Stimulated activated memory B cell treated with anti-CD40 and anti-IgM and Interleukin-4, amounts not matched to agents 10 μg/mL and 1 μg/mL and 100 μg/mL, for 72 hours (primary cell): ENCODE results near the gene RBM27.
A peak's percentile ranks its signal among the peaks of the same experiment; 100 is the strongest.
"Not testable (repeated sequence)": the region's sequence is repeated elsewhere in the genome, so short reads cannot be mapped to it uniquely, and the experiment has no call there.

Experiments
- ATAC-seq: fragments of 150-1000 bp; cut with Tn5 transposase; 2 replicates; pipeline ENCODE4 v1.10.0; 2021
- H3K27ac Mint-ChIP-seq: one replicate; pipeline ENCODE4 v1.8.0; 2022; ENCODE audit warnings: mild to moderate bottlenecking, mixed read lengths
- H3K27me3 Mint-ChIP-seq: one replicate; pipeline ENCODE4 v1.8.0; 2022; ENCODE audit warnings: mixed read lengths
- H3K36me3 Mint-ChIP-seq: one replicate; pipeline ENCODE4 v1.8.0; 2022; ENCODE audit warnings: mixed read lengths
- H3K4me1 Mint-ChIP-seq: one replicate; pipeline ENCODE4 v1.8.0; 2022; ENCODE audit warnings: mixed read lengths
- H3K4me3 Mint-ChIP-seq: one replicate; pipeline ENCODE4 v1.8.0; 2022; ENCODE audit warnings: mild to moderate bottlenecking, moderate library complexity, mixed read lengths
- H3K9me3 Mint-ChIP-seq: one replicate; pipeline ENCODE4 v1.8.0; 2022; ENCODE audit warnings: mixed read lengths

The RBM27 gene

DNA sequence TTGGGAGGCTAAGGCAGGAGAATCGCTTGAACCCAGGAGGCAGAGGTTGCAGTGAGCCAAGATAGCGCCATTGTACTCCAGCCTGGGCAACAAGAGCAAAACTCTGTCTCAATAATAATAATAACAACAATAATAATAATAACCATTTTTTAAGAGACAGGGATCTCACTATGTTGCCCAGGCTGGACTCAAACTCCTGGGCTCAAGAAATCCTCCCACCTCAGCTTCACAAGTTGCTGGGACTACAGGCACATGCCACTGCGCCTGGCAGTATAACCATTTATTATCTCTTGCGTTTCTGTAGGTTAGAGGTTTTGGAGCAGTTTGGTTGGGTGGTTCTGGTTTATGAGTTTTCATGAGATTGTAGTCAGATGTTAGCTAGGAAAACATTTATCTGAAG, 8.4 kb upstream of the RBM27 start:
- ATAC-seq, H3K27ac Mint-ChIP-seq: not testable (repeated sequence)

DNA sequence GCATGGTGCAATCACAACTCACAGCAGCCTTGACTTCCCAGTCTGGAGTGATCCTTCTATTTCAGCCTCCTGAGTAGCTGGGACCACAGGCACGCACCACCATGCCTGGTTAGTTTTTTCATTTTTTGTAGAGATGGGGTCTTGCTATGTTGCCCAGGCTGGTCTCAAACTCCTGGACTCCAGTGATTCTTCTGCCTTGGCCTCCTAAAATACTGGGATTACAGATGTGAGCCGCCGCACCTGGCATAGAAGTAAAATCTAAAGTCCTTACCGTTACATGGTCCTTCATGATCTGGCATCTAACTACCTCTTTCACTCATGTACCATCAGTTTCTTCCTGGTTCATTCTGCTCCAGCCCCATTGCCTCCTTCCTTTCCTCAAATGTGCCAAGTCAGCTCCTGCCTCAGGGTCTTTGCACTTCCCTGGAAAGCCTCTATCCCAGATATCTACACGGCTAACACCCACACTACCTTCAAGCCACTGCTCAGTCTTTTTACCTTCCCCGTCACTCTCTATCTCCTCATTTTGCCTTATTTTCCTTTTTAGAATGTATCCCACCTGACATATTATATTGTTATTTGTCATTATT, 6.9 kb upstream of the RBM27 start:
- ATAC-seq, result no peak
- no peaks in the 10 kb centered on the region for H3K9me3 Mint-ChIP-seq
- no peaks in the 10 kb centered on the region for H3K27me3 Mint-ChIP-seq
- no peaks in the 10 kb centered on the region for H3K36me3 Mint-ChIP-seq
- H3K4me1 Mint-ChIP-seq, result no peaks in the 10 kb centered on the region
- H3K27ac Mint-ChIP-seq, result no peak overlapping the region
- H3K4me3 Mint-ChIP-seq, result no peak overlapping the region

More for the DNA sequence above, 8.4 kb upstream of the RBM27 start:
- H3K27me3 Mint-ChIP-seq, result peaks cover 14% of the 10 kb centered on the region
- H3K9me3 Mint-ChIP-seq, H3K36me3 Mint-ChIP-seq, H3K4me1 Mint-ChIP-seq, H3K4me3 Mint-ChIP-seq: not testable (repeated sequence)

DNA sequence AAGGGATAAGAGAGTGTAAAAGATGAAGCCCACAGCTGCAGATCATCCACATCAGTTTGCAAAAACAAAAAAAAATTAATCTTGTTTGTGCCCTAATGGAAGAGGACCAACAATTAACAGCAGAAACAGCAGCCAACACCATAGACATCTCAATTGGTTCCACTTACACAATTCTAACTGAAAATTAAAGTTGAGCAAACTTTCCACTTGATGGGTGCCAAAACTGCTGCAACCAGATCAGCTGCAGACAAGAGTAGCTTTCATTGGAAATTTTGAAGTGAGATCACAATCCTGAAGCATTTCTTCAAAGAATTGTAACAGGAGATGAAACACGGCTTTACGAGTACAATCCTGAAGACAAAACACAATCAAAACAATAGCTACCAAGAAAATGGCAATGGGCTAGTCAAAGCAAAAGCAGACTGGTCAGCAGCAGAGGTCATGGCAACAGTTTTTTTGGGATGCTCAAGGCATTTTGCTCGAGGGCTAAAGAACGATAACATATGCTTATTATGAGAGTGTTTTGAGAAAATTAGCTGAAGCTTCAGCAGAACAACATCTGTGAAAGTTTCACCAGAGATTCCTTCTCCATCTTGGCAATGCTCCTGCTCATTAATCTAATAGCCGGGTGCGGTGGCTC, 4.1 kb upstream of the RBM27 start:
- Mint-ChIP-seq H3K4me1 (no peaks in the 10 kb centered on the region), H3K9me3 (no peaks in the 10 kb centered on the region), H3K4me3 (no peak overlapping the region), H3K27ac (no peak overlapping the region), H3K36me3 (no peaks in the 10 kb centered on the region), H3K27me3 (no peaks in the 10 kb centered on the region)
- ATAC-seq, result no peak

DNA sequence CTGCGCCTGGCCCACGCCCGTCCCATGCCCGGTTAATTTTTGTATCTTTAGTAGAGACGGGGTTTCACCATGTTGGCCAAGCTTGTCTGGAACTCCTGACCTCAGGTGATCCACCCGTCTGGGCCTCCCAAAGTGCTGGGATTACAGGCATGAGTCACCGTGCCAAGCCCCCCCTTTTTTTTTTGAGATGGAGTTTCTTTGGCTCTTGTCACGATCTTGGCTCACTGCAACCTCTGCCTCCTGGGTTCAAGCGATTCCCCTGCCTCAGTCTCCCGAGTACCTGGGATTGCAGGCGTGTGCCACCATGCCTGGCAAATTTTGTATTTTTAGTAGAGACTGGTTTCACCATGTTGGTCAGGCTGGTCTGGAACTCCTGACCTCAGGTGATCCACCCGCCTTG, 1.6 kb upstream of the RBM27 start:
- not testable (repeated sequence) for ATAC-seq, H3K36me3 Mint-ChIP-seq, H3K27me3 Mint-ChIP-seq, H3K4me3 Mint-ChIP-seq, H3K9me3 Mint-ChIP-seq, H3K4me1 Mint-ChIP-seq, H3K27ac Mint-ChIP-seq

DNA sequence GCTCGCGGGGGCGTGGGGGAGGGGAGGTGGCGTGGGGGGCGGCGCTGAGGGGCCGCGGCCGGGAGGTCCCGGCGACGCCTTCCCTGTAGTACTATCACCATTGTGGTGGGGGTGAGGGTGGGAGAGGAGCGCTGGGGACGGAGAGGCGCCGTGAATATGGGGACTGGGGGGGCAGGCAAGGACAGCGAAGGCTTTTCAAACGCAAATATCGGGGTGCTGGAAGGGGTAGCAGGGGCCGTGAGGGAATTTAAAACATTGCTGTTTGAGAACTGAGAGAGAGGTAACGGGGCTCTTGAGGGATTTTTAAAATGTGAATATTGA, 427 bp downstream of the RBM27 start:
- Mint-ChIP-seq H3K9me3 (no peaks in the 10 kb centered on the region), H3K27ac (no peak overlapping the region), H3K36me3 (no peaks in the 10 kb centered on the region), H3K4me3 (no peak overlapping the region), H3K27me3 (no peaks in the 10 kb centered on the region), H3K4me1 (peaks cover 1% of the 10 kb centered on the region)
- peak; percentile 13 for ATAC-seq

DNA sequence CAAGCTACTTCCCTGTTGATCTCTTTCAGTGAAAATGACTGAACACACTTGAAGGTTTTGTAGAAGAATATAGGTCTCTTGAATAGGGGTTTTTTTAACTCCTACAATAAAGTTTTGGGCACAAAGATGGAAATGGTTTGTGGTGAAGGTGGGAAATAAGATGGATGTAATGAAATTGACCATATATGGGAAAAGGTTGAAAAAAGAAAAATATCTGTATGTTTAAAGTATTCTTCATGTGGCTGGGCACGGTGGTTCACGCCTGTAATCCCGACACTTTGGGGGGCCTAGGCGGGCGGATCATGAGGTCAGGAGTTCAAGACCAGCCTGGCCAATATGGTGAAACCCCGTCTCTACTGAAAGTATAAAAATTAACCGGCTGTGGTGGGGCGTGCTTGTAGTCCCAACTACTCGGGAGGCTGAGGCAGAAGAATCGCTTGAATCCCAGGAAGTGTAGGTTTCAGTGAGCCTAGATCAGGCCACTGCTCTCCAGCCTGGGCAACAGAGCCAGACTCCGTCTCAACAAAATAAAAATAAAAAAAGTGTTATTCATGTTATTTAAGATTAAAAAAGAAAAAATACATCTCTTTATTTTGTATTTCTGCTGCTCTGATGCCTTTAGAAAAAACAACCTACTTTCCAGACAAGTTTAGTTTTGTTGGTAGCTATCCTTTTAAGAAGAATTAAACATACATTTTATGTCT, 2.2 kb downstream of the RBM27 start:
- Mint-ChIP-seq H3K4me1 (peaks cover 19% of the 10 kb centered on the region), H3K36me3 (no peaks in the 10 kb centered on the region)

DNA sequence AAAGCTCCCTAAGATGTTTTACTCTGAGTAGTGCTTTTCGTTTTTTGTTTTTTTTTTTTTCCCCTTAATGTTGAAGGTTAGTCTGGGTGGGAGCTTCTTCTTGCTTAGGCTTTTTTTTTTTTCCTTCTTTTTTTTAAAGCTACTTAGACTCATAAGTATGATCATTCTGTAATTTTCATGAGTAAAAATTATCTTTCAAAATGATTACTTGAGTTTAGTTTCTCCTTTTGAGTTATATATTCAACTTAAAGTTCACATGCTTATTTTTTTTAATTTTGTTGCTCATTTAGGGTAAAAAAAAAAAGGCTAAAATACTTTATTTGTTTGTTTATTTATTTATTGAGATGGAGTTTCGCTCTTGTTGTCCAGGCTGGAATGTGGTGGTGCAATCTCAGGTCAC, 2.9 kb downstream of the RBM27 start:
- peaks cover 20% of the 10 kb centered on the region for H3K4me1 Mint-ChIP-seq
- ATAC-seq, result no peak
- H3K9me3 Mint-ChIP-seq, result no peaks in the 10 kb centered on the region
- H3K27ac Mint-ChIP-seq, result no peak overlapping the region
- no peaks in the 10 kb centered on the region for H3K27me3 Mint-ChIP-seq
- no peaks in the 10 kb centered on the region for H3K36me3 Mint-ChIP-seq
- H3K4me3 Mint-ChIP-seq, result peak overlapping the region; percentile 55

More for the DNA sequence above, 2.2 kb downstream of the RBM27 start:
- no peak overlapping the region for H3K27ac Mint-ChIP-seq
- H3K4me3 Mint-ChIP-seq, result peak overlapping the region; percentile 55
- no peak for ATAC-seq
- no peaks in the 10 kb centered on the region for H3K27me3 Mint-ChIP-seq
- no peaks in the 10 kb centered on the region for H3K9me3 Mint-ChIP-seq

DNA sequence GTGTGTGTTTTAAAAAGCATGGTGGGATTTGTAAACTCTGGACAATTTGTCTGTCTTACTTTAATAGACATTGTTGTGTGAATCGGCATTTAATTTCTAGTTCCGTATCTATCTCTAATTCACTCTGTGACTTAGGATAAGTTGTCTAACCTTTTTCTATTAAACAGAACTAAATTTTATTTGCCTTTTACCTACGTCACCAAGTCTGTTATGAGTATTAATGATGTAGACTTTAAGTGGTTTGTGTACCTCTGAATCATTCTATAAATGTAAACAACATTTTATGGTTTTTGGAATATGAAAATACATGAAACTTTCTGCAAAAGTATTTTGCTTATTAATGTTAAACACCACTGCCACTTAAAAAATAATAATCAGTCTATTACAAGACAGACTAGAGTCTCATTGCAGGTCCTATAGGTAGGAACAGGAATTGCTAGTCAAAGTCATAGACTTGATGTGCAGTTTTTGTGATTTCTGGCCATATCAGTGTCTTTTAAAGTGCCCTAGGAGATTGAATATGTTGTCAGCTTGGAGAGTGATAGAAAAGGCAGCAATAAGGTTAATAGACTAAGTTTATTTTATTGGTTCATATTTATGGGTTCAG, 5.6 kb downstream of the RBM27 start:
- H3K4me1 Mint-ChIP-seq, result peaks cover 32% of the 10 kb centered on the region
- no peak for ATAC-seq
- no peak overlapping the region for H3K27ac Mint-ChIP-seq
- H3K9me3 Mint-ChIP-seq, result no peaks in the 10 kb centered on the region
- H3K4me3 Mint-ChIP-seq, result no peak overlapping the region
- no peaks in the 10 kb centered on the region for H3K27me3 Mint-ChIP-seq
- no peaks in the 10 kb centered on the region for H3K36me3 Mint-ChIP-seq

DNA sequence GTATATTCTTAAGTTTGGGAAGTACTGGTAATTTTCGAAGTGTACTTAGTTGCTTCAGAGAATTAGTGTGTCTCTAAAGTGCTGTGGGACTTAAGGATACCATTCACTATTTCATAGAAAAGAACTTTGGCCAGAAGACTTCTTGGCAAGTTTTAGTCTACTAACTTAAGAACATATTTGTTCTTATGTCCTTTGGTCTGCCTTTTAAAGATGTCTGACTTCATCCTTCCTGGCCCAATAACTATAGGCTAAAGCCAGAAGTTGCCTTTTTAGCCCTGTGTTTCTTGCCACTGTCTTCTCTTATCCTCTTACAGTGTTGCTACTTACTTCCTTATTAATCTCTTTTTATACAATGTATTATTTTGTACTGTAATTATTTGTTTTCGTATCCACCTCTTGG, 6.3 kb downstream of the RBM27 start:
- Mint-ChIP-seq H3K27me3 (no peaks in the 10 kb centered on the region), H3K9me3 (no peaks in the 10 kb centered on the region), H3K27ac (no peak overlapping the region), H3K4me3 (no peak overlapping the region), H3K4me1 (peaks cover 39% of the 10 kb centered on the region), H3K36me3 (no peaks in the 10 kb centered on the region)
- ATAC-seq, result no peak

DNA sequence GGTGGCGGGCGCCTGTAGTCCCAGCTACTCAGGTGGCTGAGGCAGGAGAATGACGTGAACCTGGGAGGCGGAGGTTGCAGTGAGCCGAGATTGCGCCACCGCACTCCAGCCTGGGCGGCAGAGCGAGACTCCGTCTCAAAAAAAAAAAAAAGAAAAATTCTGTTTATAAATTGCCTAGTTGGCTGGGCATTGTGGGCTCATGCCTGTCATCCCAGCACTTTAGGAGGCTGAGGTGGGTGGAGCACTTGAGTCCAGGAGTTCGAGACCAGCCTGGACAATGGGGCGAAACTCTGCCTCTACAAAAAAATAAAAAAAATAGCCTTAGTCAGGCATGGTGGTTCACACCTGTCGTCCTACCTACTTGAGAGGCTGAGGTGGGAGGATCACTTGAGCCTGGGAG, 7.4 kb downstream of the RBM27 start:
- not testable (repeated sequence) for H3K27ac Mint-ChIP-seq, H3K27me3 Mint-ChIP-seq, H3K4me3 Mint-ChIP-seq, H3K36me3 Mint-ChIP-seq, ATAC-seq, H3K9me3 Mint-ChIP-seq
- H3K4me1 Mint-ChIP-seq, result peaks cover 49% of the 10 kb centered on the region

DNA sequence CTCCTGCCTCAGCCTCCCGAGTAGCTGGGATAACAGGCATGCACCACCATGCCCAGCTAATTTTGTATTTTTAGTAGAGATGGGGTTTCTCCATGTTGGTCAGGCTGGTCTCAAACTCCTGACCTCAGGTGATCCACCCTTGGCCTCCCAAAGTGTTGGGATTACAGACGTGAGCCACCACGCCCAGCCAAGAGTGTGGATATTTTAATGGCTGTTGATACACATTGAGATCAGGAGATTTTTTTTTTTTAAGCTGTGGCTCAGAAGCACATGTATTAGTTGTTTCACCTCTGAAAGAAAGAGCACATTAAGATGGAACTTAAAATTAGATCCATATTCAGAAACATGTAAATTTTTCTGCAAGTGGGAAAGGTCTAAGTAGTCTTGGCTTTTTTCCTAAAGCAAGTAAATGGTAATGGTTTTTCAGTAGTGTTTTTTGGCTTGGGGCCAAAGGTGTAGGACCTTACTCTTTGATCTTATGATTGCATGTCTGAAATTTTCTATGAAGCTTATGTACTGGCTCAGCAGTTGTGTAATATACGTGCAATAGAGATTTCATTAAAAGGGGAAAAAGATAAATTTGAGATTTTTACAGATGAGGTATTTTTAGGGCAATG, 9.9 kb downstream of the RBM27 start:
- no peak overlapping the region for H3K27ac Mint-ChIP-seq
- H3K4me1 Mint-ChIP-seq, result peaks cover 64% of the 10 kb centered on the region
- H3K4me3 Mint-ChIP-seq, result no peak overlapping the region
- no peak for ATAC-seq
- no peaks in the 10 kb centered on the region for H3K27me3 Mint-ChIP-seq
- no peaks in the 10 kb centered on the region for H3K36me3 Mint-ChIP-seq
- H3K9me3 Mint-ChIP-seq, result no peaks in the 10 kb centered on the region

DNA sequence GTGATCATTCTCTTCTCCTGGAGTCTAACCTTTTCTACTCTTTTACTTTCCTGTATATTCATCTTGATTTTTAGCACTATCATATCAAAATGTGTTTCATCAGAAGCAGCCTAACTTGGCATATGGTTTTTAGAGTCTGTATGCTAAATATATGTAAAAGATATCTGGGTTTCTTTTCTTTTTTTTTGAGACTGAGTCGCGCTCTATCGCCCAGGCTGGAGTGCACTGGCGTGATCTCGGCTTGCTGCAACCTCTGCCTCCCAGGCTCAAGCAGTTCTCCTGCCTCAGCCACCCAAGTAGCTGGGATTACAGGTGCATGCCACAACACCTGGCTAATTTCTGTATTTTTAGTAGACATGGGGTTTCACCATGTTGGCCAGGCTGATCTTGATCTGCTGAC, 11.5 kb downstream of the RBM27 start:
- H3K4me3 Mint-ChIP-seq, ATAC-seq, H3K27me3 Mint-ChIP-seq, H3K36me3 Mint-ChIP-seq, H3K9me3 Mint-ChIP-seq, H3K27ac Mint-ChIP-seq: not testable (repeated sequence)
- peaks cover 55% of the 10 kb centered on the region for H3K4me1 Mint-ChIP-seq

DNA sequence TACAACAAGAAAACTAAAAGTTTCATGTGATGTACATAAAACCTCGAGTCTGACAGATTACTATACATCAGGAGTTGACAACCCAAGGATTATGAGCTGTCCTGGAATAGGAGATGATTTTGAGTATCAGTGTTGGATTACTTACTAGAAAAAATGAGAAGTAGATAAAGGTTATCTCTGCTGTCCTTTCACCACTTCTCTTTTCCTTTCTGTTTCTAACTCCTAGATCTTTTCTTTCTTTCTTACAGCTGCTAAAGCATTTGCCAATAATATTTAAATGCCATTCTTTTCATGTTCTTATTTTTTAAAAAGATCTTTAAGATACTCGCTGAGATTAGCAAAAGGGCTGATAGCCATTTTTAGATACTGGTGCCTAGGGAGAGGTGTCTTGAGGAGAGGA, 14.8 kb downstream of the RBM27 start:
- H3K4me3 Mint-ChIP-seq, result no peak overlapping the region
- no peaks in the 10 kb centered on the region for H3K27me3 Mint-ChIP-seq
- peaks cover 39% of the 10 kb centered on the region for H3K4me1 Mint-ChIP-seq
- H3K36me3 Mint-ChIP-seq, result peaks cover 11% of the 10 kb centered on the region
- H3K27ac Mint-ChIP-seq, result peak overlapping the region; percentile 48
- H3K9me3 Mint-ChIP-seq, result no peaks in the 10 kb centered on the region
- ATAC-seq, result no peak

DNA sequence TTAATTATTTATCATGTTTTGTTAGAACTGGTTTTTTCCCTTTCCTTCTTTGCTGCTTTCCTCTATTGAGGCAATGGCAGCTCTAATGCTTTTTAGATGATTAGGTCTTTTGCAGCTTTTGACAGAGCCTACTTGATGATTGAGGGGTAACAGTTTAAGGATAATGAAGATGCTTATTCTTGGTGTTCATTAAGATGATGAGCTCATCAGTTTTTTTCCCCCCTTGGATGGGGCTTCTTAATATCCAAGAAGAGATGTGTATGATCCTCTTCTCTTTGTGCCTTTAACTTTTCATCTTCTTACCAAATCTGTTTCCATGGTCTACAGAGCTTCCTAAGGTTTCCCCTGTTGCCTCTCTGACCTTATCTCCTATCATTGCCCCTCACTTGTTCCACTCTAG, 15.8 kb downstream of the RBM27 start:
- H3K4me3 Mint-ChIP-seq, result no peak overlapping the region
- H3K27ac Mint-ChIP-seq, result no peak overlapping the region
- H3K27me3 Mint-ChIP-seq, result no peaks in the 10 kb centered on the region
- peaks cover 32% of the 10 kb centered on the region for H3K4me1 Mint-ChIP-seq
- peaks cover 11% of the 10 kb centered on the region for H3K36me3 Mint-ChIP-seq
- no peaks in the 10 kb centered on the region for H3K9me3 Mint-ChIP-seq
- no peak for ATAC-seq

DNA sequence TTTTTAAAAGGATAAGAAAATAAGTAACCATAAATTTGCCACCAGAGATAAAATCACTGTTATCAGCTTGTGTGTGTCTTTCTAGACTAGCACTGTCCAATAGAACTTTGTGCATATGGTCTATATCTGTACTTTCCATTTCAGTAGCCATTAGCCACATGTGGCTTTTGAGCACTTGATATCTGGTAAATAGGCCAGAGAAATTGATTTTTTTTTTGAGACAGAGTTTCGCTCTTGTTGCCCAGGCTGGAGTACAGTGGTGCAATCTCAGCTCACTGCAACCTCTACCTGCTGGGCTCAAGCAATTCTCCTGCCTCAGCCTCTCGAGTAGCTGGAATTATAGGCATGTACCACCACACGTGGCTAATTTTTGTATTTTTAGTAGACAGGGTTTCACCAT, 17.8 kb downstream of the RBM27 start:
- Mint-ChIP-seq H3K27me3 (no peaks in the 10 kb centered on the region), H3K9me3 (no peaks in the 10 kb centered on the region), H3K4me1 (peaks cover 18% of the 10 kb centered on the region), H3K36me3 (peaks cover 23% of the 10 kb centered on the region), H3K27ac (no peak overlapping the region), H3K4me3 (no peak overlapping the region)
- no peak for ATAC-seq
